ENCODE data around the gene TFF3. TPM values are rescaled to one million over a fixed set of nuclear protein-coding genes. Genes with fewer than 3 reads are reported as not detected.

Gene TFF3
- total and polyA plus RNA-seq, 5 donors from 2014 or later = not detected

DNA sequence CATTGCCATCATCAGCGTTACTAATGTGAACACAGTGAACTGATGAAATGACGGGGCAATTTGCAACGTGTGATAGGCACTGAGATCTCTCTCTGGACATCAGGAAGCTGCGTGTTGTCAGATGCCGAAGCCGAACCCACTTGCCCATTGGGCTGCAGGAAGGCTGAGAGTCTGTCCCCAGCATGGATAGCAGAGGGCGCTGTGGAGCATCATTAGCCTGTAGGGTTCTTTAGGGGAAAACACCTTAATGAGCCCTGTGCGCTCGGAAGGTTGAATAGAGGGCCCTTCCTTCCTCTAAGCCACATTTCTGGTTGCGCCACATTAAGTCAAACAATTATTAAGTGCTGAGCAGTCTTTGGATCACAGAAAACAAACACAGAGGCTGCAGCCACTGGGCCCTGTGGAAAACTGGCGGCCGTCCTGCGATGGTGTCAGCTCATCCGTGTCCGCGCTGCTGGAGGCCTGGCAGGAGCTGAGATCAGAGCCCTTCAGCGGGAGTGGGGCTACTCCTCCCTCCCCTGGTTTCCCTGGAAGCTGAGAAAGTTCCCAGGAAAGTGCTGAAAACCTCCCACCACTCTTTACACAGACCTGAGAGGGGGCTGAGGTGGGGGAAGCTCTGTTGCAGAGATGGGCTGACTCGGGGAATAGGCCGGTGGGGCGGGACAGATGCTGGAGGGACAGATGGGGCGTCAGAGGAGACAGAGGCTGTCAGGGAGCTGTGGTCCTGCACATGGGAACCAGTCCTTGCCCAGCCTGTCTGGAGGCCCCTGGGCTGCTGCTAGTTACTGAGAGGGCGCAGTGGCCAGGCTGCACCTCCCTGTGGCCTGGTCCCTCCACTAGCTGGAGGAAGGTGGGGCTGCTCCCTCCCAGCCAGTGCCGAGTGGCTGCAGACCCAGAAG, 22.9 kb upstream of the TFF3 start:
- peaks cover 8% of the 10 kb centered on the region for H3K4me1 ChIP-seq (ENCODE audit: control insufficient read depth, insufficient read depth, low read length, poor library complexity, severe bottlenecking)
- H3K27ac Mint-ChIP-seq = peak overlapping the region; percentile 49 to 89 (median 78)
- H3K9me3 Mint-ChIP-seq = peaks cover 0 to 2% (median 0%) of the 10 kb centered on the region in 7 donors
- DNase-seq (peak; percentile 67 to 88 (median 81)), ATAC-seq (ENCODE audit: low read depth in 2 of 2) (peak; percentile 97 to 99)
- H3K27me3 Mint-ChIP-seq = peaks cover 29% of the 10 kb centered on the region
- H3K27ac ChIP-seq (ENCODE audit: insufficient read depth, low read length, poor library complexity, severe bottlenecking) = no peak overlapping the region
- no peaks in the 10 kb centered on the region for H3K36me3 Mint-ChIP-seq
- no peaks in the 10 kb centered on the region for H3K9me3 ChIP-seq (ENCODE audit: control insufficient read depth in 2 of 2, low read length in 2 of 2)
- peak overlapping the region in 1 of 4 donors; percentile 58 for H3K4me3 Mint-ChIP-seq
- peaks cover 4 to 11% (median 6%) of the 10 kb centered on the region in 4 donors for H3K4me1 Mint-ChIP-seq
- H3K36me3 ChIP-seq (ENCODE audit: control insufficient read depth, insufficient read depth, low read length) = no peaks in the 10 kb centered on the region
- no peaks in the 10 kb centered on the region for H3K27me3 ChIP-seq (ENCODE audit: control insufficient read depth, insufficient read depth, low read length)
- peak overlapping the region; percentile 26 for H3K4me3 ChIP-seq (ENCODE audit: low read depth, low read length)

DNA sequence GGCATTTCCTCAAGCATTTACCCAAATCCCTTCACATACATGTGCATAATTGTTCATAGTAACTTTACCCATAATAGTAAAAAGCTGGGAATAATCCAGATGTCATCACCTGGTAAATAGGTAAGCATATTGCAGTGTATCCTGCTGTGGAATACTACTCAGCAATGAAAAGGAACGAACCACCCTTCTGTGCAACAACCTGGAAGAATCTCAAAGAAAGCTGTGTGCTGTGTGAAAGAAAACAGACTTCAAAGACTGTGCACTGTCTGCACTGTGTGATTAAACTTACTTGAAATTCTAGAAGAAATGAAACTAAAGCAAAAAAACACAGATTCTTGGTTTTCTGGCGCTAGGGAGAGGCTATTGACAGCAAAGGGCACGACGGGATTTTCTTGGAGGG, 22.1 kb upstream of the TFF3 start:
- Histone ChIP-seq H3K36me3 (ENCODE audit: control insufficient read depth, insufficient read depth, low read length) (no peaks in the 10 kb centered on the region), H3K9me3 (ENCODE audit: control insufficient read depth in 2 of 2, low read length in 2 of 2) (peaks cover 0 to 4% of the 10 kb centered on the region in 2 experiments), H3K27ac (ENCODE audit: insufficient read depth, low read length, poor library complexity, severe bottlenecking) (no peak overlapping the region), H3K4me3 (ENCODE audit: low read depth, low read length) (no peak overlapping the region), H3K27me3 (ENCODE audit: control insufficient read depth, insufficient read depth, low read length) (peaks cover 6% of the 10 kb centered on the region), H3K4me1 (ENCODE audit: control insufficient read depth, insufficient read depth, low read length, poor library complexity, severe bottlenecking) (peaks cover 8% of the 10 kb centered on the region)
- Mint-ChIP-seq H3K27me3 (peaks cover 36% of the 10 kb centered on the region), H3K27ac (peak overlapping the region in 2 of 3 donors; percentile 78 to 89), H3K36me3 (no peaks in the 10 kb centered on the region), H3K9me3 (peaks cover 0 to 5% (median 0%) of the 10 kb centered on the region in 7 donors), H3K4me3 (peak overlapping the region in 1 of 4 donors; percentile 58), H3K4me1 (peaks cover 4 to 11% (median 6%) of the 10 kb centered on the region in 4 donors)
- ATAC-seq (ENCODE audit: low read depth in 2 of 2) (no peak), DNase-seq (no peak)

DNA sequence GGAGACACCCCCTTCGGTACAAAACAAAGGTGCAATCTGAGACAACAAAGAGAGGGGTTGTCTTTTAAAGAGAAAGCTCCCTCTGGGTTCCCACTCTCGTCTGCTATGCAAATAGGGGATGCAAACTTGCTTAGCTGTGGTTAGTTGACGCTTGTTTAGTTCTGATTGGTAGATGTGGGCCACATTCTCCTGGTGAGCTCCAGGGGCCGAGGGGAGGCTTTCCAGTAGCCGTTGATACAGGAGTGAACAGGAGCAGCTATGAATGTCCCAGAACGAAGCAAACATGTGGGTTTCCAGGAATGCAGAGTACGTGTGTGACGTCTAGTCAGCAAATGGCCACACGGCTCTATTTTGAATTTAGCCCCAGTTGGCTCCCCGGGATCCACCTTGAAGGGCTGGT, 20.8 kb upstream of the TFF3 start:
- peaks cover 45% of the 10 kb centered on the region for H3K27me3 Mint-ChIP-seq
- peaks cover 8% of the 10 kb centered on the region for H3K4me1 ChIP-seq (ENCODE audit: control insufficient read depth, insufficient read depth, low read length, poor library complexity, severe bottlenecking)
- H3K27ac Mint-ChIP-seq = no peak overlapping the region
- ATAC-seq (ENCODE audit: low read depth in 2 of 2) = no peak
- H3K27me3 ChIP-seq (ENCODE audit: control insufficient read depth, insufficient read depth, low read length) = peaks cover 11% of the 10 kb centered on the region
- H3K9me3 ChIP-seq (ENCODE audit: control insufficient read depth in 2 of 2, low read length in 2 of 2) = peaks cover 11 to 16% of the 10 kb centered on the region in 2 experiments
- H3K36me3 Mint-ChIP-seq = peaks cover 2% of the 10 kb centered on the region
- no peaks in the 10 kb centered on the region for H3K36me3 ChIP-seq (ENCODE audit: control insufficient read depth, insufficient read depth, low read length)
- no peak overlapping the region for H3K27ac ChIP-seq (ENCODE audit: insufficient read depth, low read length, poor library complexity, severe bottlenecking)
- no peak overlapping the region for H3K4me3 Mint-ChIP-seq
- H3K4me3 ChIP-seq (ENCODE audit: low read depth, low read length) = no peak overlapping the region
- H3K4me1 Mint-ChIP-seq = peaks cover 4 to 11% (median 6%) of the 10 kb centered on the region in 4 donors
- peaks cover 1 to 17% (median 6%) of the 10 kb centered on the region in 7 donors for H3K9me3 Mint-ChIP-seq
- no peak for DNase-seq

DNA sequence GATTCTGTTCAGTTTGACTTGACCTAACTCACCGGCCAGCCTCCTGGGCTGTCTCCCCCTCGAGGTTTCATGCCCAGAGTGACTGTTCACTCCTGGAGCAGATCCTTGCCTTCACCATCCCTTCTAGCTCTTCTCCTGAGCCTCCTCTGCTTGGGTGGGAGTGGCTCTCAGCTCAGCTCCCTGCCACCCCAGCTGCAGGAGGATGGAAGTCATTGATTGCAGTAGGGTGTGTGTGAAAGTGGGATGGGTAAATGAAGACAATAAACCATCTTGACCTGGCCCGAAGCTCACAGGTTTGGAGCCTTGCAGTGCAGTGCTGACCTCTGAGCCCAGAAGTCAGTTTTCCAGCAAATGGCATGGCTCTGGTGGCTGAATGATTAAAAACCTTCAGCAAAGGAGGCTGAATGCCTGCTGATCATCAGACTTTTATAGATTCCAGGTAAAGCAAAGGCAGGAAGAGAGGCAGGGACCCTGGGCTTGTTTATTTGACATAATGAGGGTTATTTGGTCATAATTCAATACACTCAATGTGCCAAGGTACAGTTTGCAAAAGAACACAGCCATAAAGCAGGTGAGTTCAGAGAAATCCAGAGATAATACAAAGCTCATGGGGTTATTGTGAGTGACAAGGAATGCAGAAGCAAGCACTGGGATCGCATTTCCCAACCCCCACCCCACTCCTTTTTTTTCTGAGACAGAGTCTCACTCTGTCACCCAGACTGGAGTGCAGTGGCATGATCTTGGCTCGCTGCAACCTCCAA, 17.5 kb upstream of the TFF3 start:
- H3K9me3 Mint-ChIP-seq = peaks cover 0 to 23% (median 8%) of the 10 kb centered on the region in 7 donors
- peaks cover 4% of the 10 kb centered on the region for H3K36me3 Mint-ChIP-seq
- Histone ChIP-seq H3K27ac (ENCODE audit: insufficient read depth, low read length, poor library complexity, severe bottlenecking) (no peak overlapping the region), H3K4me3 (ENCODE audit: low read depth, low read length) (no peak overlapping the region), H3K4me1 (ENCODE audit: control insufficient read depth, insufficient read depth, low read length, poor library complexity, severe bottlenecking) (no peaks in the 10 kb centered on the region), H3K9me3 (ENCODE audit: control insufficient read depth in 2 of 2, low read length in 2 of 2) (peaks cover 13 to 20% of the 10 kb centered on the region in 2 experiments), H3K27me3 (ENCODE audit: control insufficient read depth, insufficient read depth, low read length) (peaks cover 11% of the 10 kb centered on the region), H3K36me3 (ENCODE audit: control insufficient read depth, insufficient read depth, low read length) (no peaks in the 10 kb centered on the region)
- no peak overlapping the region for H3K4me3 Mint-ChIP-seq
- H3K4me1 Mint-ChIP-seq = peaks cover 1 to 3% (median 2%) of the 10 kb centered on the region in 4 donors
- H3K27me3 Mint-ChIP-seq = peaks cover 56% of the 10 kb centered on the region
- no peak overlapping the region for H3K27ac Mint-ChIP-seq
- DNase-seq (no peak), ATAC-seq (ENCODE audit: low read depth in 2 of 2) (no peak)

DNA sequence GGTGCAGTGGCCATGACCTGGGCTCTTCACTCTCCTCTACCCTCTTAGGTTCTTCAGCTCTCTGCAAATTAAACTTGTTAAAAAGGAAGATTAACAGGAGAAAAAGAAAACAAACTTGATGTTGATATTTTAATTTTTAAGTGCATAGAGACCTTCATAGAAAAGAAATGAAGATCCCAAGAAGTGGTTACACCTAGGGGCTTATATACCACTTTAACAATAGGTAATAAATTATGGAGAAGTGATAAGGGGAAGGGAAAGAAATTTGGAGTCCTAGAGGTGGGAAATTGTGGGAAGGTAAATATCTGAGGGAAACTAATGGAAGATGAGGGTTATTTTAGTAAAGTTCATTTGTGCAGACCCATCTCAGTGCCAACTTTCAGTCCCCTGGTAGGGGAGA, 16.5 kb upstream of the TFF3 start:
- no peak overlapping the region for H3K4me3 Mint-ChIP-seq
- H3K9me3 ChIP-seq (ENCODE audit: control insufficient read depth in 2 of 2, low read length in 2 of 2) = peaks cover 13 to 20% of the 10 kb centered on the region in 2 experiments
- H3K27me3 ChIP-seq (ENCODE audit: control insufficient read depth, insufficient read depth, low read length) = peaks cover 11% of the 10 kb centered on the region
- H3K9me3 Mint-ChIP-seq = peaks cover 0 to 23% (median 8%) of the 10 kb centered on the region in 7 donors
- ATAC-seq (ENCODE audit: low read depth in 2 of 2) = no peak
- H3K4me3 ChIP-seq (ENCODE audit: low read depth, low read length) = no peak overlapping the region
- H3K4me1 Mint-ChIP-seq = no peaks in the 10 kb centered on the region
- H3K27ac ChIP-seq (ENCODE audit: insufficient read depth, low read length, poor library complexity, severe bottlenecking) = no peak overlapping the region
- no peak for DNase-seq
- H3K27ac Mint-ChIP-seq = no peak overlapping the region
- no peaks in the 10 kb centered on the region for H3K4me1 ChIP-seq (ENCODE audit: control insufficient read depth, insufficient read depth, low read length, poor library complexity, severe bottlenecking)
- H3K36me3 Mint-ChIP-seq = peaks cover 4% of the 10 kb centered on the region
- H3K36me3 ChIP-seq (ENCODE audit: control insufficient read depth, insufficient read depth, low read length) = no peaks in the 10 kb centered on the region
- peaks cover 51% of the 10 kb centered on the region for H3K27me3 Mint-ChIP-seq

DNA sequence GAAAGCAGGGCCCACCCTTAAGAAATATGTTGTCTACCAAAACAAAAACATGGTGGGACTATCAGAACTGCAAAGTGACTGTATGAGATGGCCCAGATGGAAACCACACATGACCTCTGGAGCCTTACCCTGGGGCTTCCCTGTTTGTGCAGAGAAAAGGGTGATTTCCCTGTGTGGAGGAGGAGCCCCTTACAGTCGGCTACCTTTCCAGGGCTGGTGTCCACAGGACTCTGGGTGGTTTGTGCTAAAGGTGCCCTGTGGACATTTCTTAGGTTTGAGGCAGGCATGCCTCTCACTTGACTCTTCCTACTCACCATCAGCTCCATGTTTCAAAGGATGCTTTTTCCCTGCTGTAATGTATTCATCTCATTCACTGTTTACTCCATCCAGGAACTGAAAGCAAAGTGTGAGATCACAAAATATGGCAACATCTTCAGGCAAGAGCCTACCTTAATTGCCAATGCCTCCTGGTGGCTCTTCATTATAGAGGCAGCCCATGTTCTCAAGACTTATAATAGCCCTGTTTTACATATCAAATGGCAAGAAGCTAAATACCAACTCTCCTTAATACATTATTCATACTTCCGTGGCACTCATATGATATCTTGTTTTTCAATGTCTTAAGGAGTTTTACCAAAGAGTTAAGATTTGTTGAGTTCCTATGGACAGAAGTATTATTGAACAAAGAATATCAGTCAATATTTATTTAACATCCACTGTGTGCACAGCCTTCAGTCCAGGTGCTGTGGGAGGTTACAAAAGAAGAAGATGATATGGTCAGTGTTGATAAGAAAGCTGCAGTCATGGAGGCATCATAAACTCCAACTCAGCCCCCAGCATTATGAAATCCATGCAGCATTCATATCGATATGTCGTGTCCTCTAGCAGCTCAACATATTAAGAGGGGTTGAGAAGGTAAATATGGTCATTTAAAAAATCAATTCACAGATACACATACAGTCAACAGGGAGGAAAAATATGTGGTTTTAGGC, 15.5 kb upstream of the TFF3 start:
- no peak for ATAC-seq (ENCODE audit: low read depth in 2 of 2)
- DNase-seq = no peak

DNA sequence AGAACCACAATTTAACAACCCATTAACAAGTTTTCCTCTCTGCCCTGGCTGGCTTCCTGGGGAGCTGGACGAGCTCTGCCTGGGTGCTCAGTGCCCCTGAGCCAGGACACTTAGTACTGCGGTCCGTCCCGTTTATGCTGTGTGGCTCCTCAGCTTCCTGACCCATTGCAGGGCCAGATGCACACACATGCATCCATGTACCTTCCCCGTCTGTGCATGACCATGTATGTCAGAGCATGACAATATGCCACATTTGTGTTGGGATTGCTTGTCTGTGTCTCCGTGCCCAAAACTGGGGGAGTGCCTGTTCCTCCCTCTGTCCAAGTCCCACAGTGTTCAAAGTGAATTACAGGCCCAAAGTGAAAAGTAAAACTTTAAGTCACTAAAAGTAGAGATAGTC, 9.7 kb upstream of the TFF3 start:
- H3K36me3 Mint-ChIP-seq = peaks cover 4% of the 10 kb centered on the region
- H3K36me3 ChIP-seq (ENCODE audit: control insufficient read depth, insufficient read depth, low read length) = no peaks in the 10 kb centered on the region
- H3K27me3 Mint-ChIP-seq = peaks cover 38% of the 10 kb centered on the region
- peaks cover 0 to 2% (median 0%) of the 10 kb centered on the region in 7 donors for H3K9me3 Mint-ChIP-seq
- no peaks in the 10 kb centered on the region for H3K27me3 ChIP-seq (ENCODE audit: control insufficient read depth, insufficient read depth, low read length)
- no peak for DNase-seq
- ATAC-seq (ENCODE audit: low read depth in 2 of 2) = no peak
- H3K4me3 ChIP-seq (ENCODE audit: low read depth, low read length) = no peak overlapping the region
- no peak overlapping the region for H3K27ac ChIP-seq (ENCODE audit: insufficient read depth, low read length, poor library complexity, severe bottlenecking)
- H3K4me1 ChIP-seq (ENCODE audit: control insufficient read depth, insufficient read depth, low read length, poor library complexity, severe bottlenecking) = no peaks in the 10 kb centered on the region
- H3K4me3 Mint-ChIP-seq = no peak overlapping the region
- no peaks in the 10 kb centered on the region for H3K4me1 Mint-ChIP-seq
- no peaks in the 10 kb centered on the region for H3K9me3 ChIP-seq (ENCODE audit: control insufficient read depth in 2 of 2, low read length in 2 of 2)
- H3K27ac Mint-ChIP-seq = no peak overlapping the region

More for the DNA sequence above, 15.5 kb upstream of the TFF3 start:
- H3K27ac ChIP-seq (ENCODE audit: insufficient read depth, low read length, poor library complexity, severe bottlenecking) = no peak overlapping the region
- no peak overlapping the region for H3K27ac Mint-ChIP-seq
- no peaks in the 10 kb centered on the region for H3K36me3 ChIP-seq (ENCODE audit: control insufficient read depth, insufficient read depth, low read length)
- no peak overlapping the region for H3K4me3 ChIP-seq (ENCODE audit: low read depth, low read length)
- H3K4me1 Mint-ChIP-seq = no peaks in the 10 kb centered on the region
- H3K27me3 ChIP-seq (ENCODE audit: control insufficient read depth, insufficient read depth, low read length) = peaks cover 11% of the 10 kb centered on the region
- peaks cover 49% of the 10 kb centered on the region for H3K27me3 Mint-ChIP-seq
- H3K9me3 Mint-ChIP-seq = peaks cover 0 to 23% (median 8%) of the 10 kb centered on the region in 7 donors
- H3K4me3 Mint-ChIP-seq = no peak overlapping the region
- H3K4me1 ChIP-seq (ENCODE audit: control insufficient read depth, insufficient read depth, low read length, poor library complexity, severe bottlenecking) = no peaks in the 10 kb centered on the region
- H3K9me3 ChIP-seq (ENCODE audit: control insufficient read depth in 2 of 2, low read length in 2 of 2) = peaks cover 13 to 20% of the 10 kb centered on the region in 2 experiments
- H3K36me3 Mint-ChIP-seq = peaks cover 4% of the 10 kb centered on the region

All from CD4-positive, CD25-positive, alpha-beta regulatory T cell (primary cell).